ENCODE data around the gene OCA2. TPM values are rescaled to one million over a fixed set of nuclear protein-coding genes. Genes with fewer than 3 reads are reported as not detected.

OCA2 gene
- total and polyA plus RNA-seq, 2 of the 13 experiments (the other 11 are each of a cell fraction or from before 2014, with no cell fraction given), result 0.02 to 0.05 TPM

DNA sequence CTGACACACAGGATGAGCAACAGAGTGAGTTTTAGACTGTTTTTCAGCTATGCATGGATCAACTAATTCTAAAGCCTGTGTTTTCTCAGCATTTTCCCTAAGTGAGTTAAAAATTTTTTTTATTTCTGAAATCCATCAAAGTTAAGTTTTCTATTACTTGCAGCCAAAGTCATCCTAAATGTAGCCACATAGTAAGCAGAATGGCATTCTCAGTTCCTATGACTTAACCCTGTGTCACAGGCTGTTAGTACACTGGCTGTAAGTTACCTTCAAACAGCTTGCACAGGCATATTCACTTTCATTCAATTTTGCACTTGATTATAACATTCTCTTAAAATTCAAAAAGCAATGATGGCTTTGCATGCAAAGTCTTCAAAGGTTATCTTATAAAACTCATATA is 368.2 kb downstream of the OCA2 start:
- Histone ChIP-seq H3K27ac (ENCODE audit: extremely low read length, insufficient read depth, low read length) (no peak overlapping the region), H3K4me2 (ENCODE audit: low read depth, low read length) (no peak overlapping the region), H3K79me2 (ENCODE audit: insufficient read depth, low read length) (no peaks in the 10 kb centered on the region), H3K36me3 (replicated peaks in 1 of 2; ENCODE audit: control insufficient read depth in 1 of 2, insufficient read depth in 2 of 2, low read length in 2 of 2) (no peaks in the 10 kb centered on the region), H3K9me3 (ENCODE audit: low read length) (peaks cover 21% of the 10 kb centered on the region), H2AFZ (ENCODE audit: low read length) (no peak overlapping the region), H3K4me3 (replicated peaks in 1 of 3; ENCODE audit: insufficient read depth in 1 of 3, low read depth in 2 of 3, low read length in 3 of 3) (no peak overlapping the region), H4K20me1 (ENCODE audit: insufficient read depth, low read length) (no peaks in the 10 kb centered on the region), H3K4me1 (ENCODE audit: insufficient read depth, low read length) (no peaks in the 10 kb centered on the region), H3K27me3 (ENCODE audit: control insufficient read depth in 1 of 2, insufficient read depth in 2 of 2, low read length in 2 of 2) (no peaks in the 10 kb centered on the region; a peak in 1 of 5 replicates), H3K9ac (ENCODE audit: insufficient read depth, low read depth, low read length) (no peak overlapping the region)
- ChIA-PET CTCF (ENCODE audit: low intra/inter-chr PET ratio, low total read pairs) (no interaction called here), POLR2A (no interaction called here)
- intact Hi-C loops (cut with micrococcal nuclease; ENCODE audit: unreplicated experiment), result no loop called here
- ATAC-seq (no peak), FAIRE-seq (no peak), DNase-seq (ENCODE audit: low spot score) (no peak)
- no TSS peak for BruUV-seq (replicated peaks)
- in situ Hi-C loops (cut with HindIII; ENCODE audit: extremely low pct_ligation_motif_present, low pct_unique_long_range_greater_than_20kb), result no loop called here
- TF ChIP-seq ZBTB46 (CRISPR knock-in tag; IDR thresholded peaks at IDR 0.05; ENCODE audit: borderline replicate concordance), result no peak
- TF ChIP-seq FOSL2 (CRISPR knock-in tag; IDR thresholded peaks at IDR 0.05), result no peak
- no peak for TF ChIP-seq ZNF382 (CRISPR knock-in tag; IDR thresholded peaks at IDR 0.05; ENCODE audit: borderline replicate concordance)
- TF ChIP-seq ZNF33B (CRISPR knock-in tag; IDR thresholded peaks at IDR 0.05), result no peak
- TF ChIP-seq CCAR2 (optimal IDR thresholded peaks at IDR 0.05; ENCODE audit: low read depth, low read length), result no peak
- TF ChIP-seq ZNF124 (CRISPR knock-in tag; IDR thresholded peaks at IDR 0.05), result no peak
- no peak for TF ChIP-seq EEA1 (CRISPR knock-in tag; IDR thresholded peaks at IDR 0.05; ENCODE audit: borderline replicate concordance)
- no peak for TF ChIP-seq NFE2L1 (CRISPR knock-in tag; IDR thresholded peaks at IDR 0.05; ENCODE audit: borderline replicate concordance)
- TF ChIP-seq GTF3A (CRISPR knock-in tag; conservative IDR thresholded peaks at IDR 0.05), result no peak
- TF ChIP-seq JUN (CRISPR knock-in tag; IDR thresholded peaks at IDR 0.05), result no peak

Measured in HepG2 (cell line).